Measurements from ENCODE around the gene TDRD10.

DNA sequence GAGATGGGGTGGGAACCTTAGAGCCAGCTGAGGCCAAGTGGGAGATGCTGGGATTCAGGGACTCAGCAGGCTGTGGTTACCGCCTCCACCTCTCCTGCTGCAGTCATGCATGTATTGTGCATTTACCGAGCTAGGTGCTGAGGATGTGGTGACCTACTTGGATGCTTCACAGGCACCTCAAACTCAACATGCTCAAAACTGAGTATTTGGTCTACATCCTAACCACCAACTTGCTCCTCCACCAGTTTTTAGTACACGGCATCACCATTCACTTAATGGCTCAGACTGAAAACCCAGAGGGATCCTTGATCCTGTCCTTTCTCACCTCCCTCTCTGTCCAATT lies 71.1 kb downstream of the TDRD10 start:
- no peak for TF ChIP-seq POLR2AphosphoS5 (IDR thresholded peaks at IDR 0.05; ENCODE audit: borderline replicate concordance, low read depth, low read length)
- no peak for TF ChIP-seq EZH2 (IDR thresholded peaks at IDR 0.05)

All from SK-N-MC (cell line).